Neutrophil (primary cell): ENCODE results near the gene OTOA.
A peak's percentile ranks its signal among the peaks of the same experiment; 100 is the strongest.
"Not testable (repeated sequence)": the region's sequence is repeated elsewhere in the genome, so short reads cannot be mapped to it uniquely, and the experiment has no call there.

Experiments used
- H3K27ac ChIP-seq: fragments of 200-600 bp; sonication (generic); 2 replicates; pipeline ENCODE4 v1.5.1; 2016; ENCODE audit warnings: mild to moderate bottlenecking, moderate library complexity
- H3K27me3 ChIP-seq: fragments of 200-600 bp; sonication (generic); 2 replicates; pipeline ENCODE4 v1.6.0; 2016; ENCODE audit warnings: mild to moderate bottlenecking
- H3K36me3 ChIP-seq: fragments of 200-600 bp; sonication (generic); 2 replicates; pipeline ENCODE4 v1.5.1; 2017
- H3K4me1 ChIP-seq, 2 experiments: fragments of 200-600 bp in 1 of 2; sonication (generic) in 1 of 2; 1 replicate in 1 of 2; 2 replicates in 1 of 2; pipeline versions ENCODE4 v1.5.1 to v1.6.1; 2013 to 2016; ENCODE audit warnings: low read depth in 1 of 2, low read length in 1 of 2, mild to moderate bottlenecking in 1 of 2, moderate library complexity in 1 of 2; ENCODE audit not compliant: control insufficient read depth in 1 of 2, insufficient read depth in 1 of 2
- H3K4me3 ChIP-seq, 2 experiments: fragments of 200-600 bp in 1 of 2; sonication (generic) in 1 of 2; 1 replicate in 1 of 2; 2 replicates in 1 of 2; pipeline ENCODE4 v1.5.1; 2013 to 2016; ENCODE audit warnings: low read depth in 1 of 2, low read length in 1 of 2, mild to moderate bottlenecking in 1 of 2, moderate library complexity in 1 of 2
- H3K9me3 ChIP-seq: fragments of 200-600 bp; sonication (generic); 2 replicates; pipeline ENCODE4 v1.5.1; 2016
- CTCF ChIP-seq: fragments of 200-600 bp; sonication (generic); IDR thresholded peaks from 2 replicates; pipeline ENCODE4 v1.5.1; 2016; ENCODE audit warnings: antibody characterized with exemption

The OTOA gene

GRCh38 chr16:21756192-21757079 is 92.7 kb downstream of the OTOA start:
- not testable (repeated sequence) for H3K36me3 ChIP-seq, H3K4me1 ChIP-seq, H3K9me3 ChIP-seq, H3K27me3 ChIP-seq
- TF ChIP-seq CTCF: peak; percentile 11
- Histone ChIP-seq H3K4me3 (peak overlapping the region in 1 of 2 experiments; percentile 28), H3K27ac (peak overlapping the region; percentile 86)

DNA sequence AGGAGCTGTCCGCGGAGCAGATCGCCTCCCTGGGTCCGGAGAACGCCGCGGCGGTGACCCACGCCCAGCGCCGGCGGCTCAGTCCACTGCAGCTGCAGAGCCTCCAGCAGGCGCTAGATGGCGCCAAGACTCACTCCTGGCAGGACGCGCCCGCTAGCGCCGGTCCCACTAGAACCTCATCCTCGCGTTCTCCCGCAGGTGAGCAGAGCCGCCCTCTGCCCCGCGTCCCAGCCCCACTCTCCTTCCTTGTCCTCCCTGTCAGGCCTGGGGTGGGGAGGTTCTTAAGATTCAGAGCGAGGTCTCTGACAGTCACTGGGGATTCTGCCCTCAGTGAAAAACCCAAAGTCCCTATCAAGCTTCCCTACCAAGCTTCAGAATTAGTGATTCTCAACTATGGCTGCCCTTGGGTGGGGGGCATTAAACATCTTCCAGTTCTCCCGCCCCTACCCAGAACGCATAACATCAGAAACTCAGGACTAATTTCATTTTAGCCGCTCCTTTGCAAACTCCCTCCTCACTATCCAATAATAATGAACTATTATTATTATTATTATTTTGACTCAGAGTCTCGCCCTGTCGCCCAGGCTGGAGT is 93.4 kb downstream of the OTOA start:
- H3K9me3 ChIP-seq, H3K27ac ChIP-seq, H3K4me1 ChIP-seq, H3K4me3 ChIP-seq, H3K36me3 ChIP-seq, H3K27me3 ChIP-seq: not testable (repeated sequence)

DNA sequence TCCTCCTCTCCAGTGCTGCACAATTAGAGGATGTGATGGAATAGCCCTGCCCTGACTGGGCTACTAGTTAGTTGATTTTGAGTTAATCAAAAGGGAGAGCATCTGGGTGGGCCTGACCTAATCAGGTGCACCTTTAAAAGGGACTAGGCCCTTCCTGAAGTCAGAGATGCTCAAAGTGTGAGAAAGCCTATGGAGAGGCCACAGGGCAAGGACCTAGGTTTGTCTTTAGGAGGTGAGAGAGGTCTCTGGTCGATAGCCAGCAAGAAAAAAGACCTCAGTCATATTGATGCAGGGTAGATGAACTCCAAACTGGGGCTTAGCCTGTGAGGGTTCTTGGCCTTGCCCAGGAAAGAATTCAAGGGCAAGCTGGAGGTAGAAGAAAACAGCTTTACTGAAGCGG is 104.5 kb downstream of the OTOA start:
- H3K4me3 ChIP-seq, H3K9me3 ChIP-seq, H3K36me3 ChIP-seq, H3K4me1 ChIP-seq, H3K27ac ChIP-seq: not testable (repeated sequence)
- peaks cover 13% of the 10 kb centered on the region for H3K27me3 ChIP-seq

GRCh38 chr16:21768810-21769209 is 105.0 kb downstream of the OTOA start:
- H3K4me3 ChIP-seq, H3K27ac ChIP-seq, H3K9me3 ChIP-seq, H3K36me3 ChIP-seq, H3K4me1 ChIP-seq: not testable (repeated sequence)
- H3K27me3 ChIP-seq: peaks cover 11% of the 10 kb centered on the region

DNA sequence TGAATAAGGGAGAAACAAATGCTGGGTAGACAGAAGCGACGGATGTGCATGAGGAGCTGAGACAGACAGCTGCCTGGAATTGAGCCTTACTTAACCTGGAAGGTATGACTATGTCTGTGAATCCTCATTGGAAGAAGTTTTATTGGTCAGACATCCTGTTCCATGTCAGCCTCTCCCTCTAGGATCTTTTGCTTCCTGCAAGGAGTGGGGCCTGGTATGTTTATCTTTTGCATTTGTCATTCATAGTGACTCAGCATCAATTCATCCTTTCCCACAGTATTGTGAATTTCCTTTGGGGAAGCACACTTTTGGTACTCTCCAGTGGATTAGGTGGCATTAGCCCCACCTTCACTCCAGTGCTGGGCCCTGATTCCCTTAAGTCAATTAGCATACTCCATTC is 105.5 kb downstream of the OTOA start:
- H3K36me3 ChIP-seq, H3K4me1 ChIP-seq, H3K27ac ChIP-seq, H3K9me3 ChIP-seq, H3K4me3 ChIP-seq: not testable (repeated sequence)
- H3K27me3 ChIP-seq: peaks cover 11% of the 10 kb centered on the region

- not testable (repeated sequence) for H3K9me3 ChIP-seq
Observed at GRCh38 chr16:21770584-21770983, 106.8 kb downstream of the OTOA start.

DNA sequence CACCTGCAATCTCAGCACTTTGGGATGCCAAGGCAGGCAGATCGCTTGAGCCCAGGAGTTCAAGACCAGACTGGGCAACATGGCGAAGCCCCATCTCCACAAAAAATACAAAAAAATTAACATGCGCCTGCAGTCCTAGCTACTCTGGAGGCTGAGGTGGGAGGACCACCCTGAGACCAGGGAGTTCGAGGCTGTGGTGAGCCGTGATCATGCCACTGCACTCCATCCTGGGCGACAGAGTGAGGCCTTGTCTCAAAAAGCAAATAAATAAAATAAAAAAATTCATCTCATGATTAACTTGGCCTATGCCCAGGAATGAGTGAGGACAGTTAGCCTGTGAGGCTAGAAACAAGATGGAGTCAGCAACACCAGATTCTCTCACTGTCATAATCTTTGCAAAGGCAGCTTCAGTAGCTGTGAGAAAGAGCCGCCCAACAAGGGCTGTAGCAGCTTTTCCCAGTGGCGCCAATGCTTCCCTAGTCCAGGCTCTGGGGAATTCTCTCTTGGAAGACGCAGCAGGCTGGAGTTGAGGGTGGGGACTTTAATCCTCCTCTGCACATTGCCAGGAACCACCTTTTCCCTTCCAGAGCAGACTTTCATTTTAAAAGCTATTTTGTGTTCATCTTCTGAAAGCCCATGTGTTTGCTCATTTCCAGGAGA is 108.9 kb downstream of the OTOA start:
- not testable (repeated sequence) for H3K9me3 ChIP-seq, H3K27me3 ChIP-seq, H3K4me3 ChIP-seq, H3K36me3 ChIP-seq, H3K27ac ChIP-seq, H3K4me1 ChIP-seq

More at GRCh38 chr16:21770584-21770983, 106.8 kb downstream of the OTOA start:
- not testable (repeated sequence) for H3K36me3 ChIP-seq, H3K4me1 ChIP-seq, H3K27ac ChIP-seq, H3K4me3 ChIP-seq, H3K27me3 ChIP-seq

DNA sequence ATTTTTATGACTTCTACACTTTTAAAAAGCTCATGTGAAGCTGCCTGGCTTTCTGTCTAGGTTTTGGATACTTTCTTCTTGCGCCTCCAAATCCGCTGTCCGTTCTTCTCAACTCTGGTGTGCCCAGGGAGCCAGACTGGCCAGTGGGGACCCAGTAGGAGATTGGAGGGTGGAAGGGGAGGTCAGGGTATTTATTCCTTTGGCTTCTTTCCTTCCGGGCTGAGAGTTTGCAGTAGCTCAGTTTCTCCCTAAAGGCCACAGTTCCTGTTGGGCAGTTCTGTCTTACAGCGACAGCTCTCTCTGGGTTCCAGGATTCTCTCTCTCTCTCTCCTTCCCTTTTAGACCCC is 109.4 kb downstream of the OTOA start:
- H3K4me1 ChIP-seq, H3K4me3 ChIP-seq, H3K27ac ChIP-seq, H3K27me3 ChIP-seq, H3K9me3 ChIP-seq, H3K36me3 ChIP-seq: not testable (repeated sequence)

DNA sequence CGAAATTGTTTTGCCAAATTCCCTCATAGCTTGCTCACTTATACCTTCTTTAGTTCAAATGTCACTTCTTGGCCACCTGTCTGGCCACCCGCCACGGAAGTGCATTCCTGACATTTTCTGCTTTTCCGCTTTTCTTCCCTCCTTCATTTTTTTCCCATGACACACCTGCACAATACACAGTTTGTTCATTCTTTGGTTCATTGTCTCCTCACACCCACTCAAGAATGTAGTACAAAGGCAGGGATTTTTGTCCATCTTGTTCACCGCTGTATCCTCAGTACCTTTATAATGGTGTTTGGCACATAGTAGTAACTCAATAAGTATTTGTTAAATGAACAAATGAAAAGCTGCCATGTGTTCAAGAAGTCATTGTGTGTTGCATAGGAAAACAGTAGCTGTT is 116.8 kb downstream of the OTOA start:
- H3K4me3 ChIP-seq, H3K9me3 ChIP-seq, H3K4me1 ChIP-seq, H3K27ac ChIP-seq, H3K27me3 ChIP-seq, H3K36me3 ChIP-seq: not testable (repeated sequence)

DNA sequence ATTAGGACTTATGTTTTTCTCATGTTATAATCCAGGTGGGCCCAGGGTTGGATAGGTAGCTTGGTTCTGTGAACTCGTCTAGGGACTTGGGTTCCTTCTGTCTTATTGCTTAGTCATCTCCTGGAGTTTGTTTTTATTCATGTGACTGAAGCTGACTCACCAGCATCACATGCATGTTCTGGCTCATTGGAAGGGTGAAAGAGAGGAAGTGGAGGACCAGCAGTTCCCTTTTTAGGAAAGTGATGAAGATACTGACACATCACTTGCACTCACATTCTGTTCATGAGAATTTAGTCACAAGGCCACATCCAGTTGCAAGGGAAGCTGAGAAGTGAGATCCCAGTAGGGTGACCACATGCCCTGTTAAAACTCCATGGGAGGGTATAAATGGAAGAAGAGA is 126.7 kb downstream of the OTOA start:
- not testable (repeated sequence) for H3K36me3 ChIP-seq, H3K4me1 ChIP-seq, H3K4me3 ChIP-seq, H3K27me3 ChIP-seq, H3K9me3 ChIP-seq
- peak overlapping the region; percentile 67 for H3K27ac ChIP-seq

- H3K27ac ChIP-seq, H3K27me3 ChIP-seq, H3K4me3 ChIP-seq, H3K36me3 ChIP-seq, H3K9me3 ChIP-seq, H3K4me1 ChIP-seq: not testable (repeated sequence)
Observed at GRCh38 chr16:21793310-21793709, 129.5 kb downstream of the OTOA start.

DNA sequence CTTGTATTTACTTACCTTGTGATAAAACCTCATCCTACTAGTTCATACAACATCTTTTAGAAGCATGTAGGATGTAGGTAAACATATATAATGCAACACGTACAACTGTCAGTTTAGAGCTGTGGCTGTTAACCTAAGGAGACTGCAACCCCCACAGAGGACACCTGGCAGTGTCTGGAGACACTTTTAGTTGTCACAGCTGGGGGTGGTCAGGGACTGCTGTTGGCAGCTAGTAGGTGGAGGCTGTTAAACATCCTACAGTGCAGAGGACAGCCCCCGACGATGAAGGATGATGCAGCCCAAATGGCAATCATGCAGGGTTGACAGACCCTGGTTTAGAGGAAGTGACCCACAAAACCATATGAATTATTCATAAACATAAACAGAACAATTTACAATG is 134.8 kb downstream of the OTOA start:
- H3K27me3 ChIP-seq, H3K4me1 ChIP-seq, H3K9me3 ChIP-seq, H3K27ac ChIP-seq, H3K4me3 ChIP-seq, H3K36me3 ChIP-seq: not testable (repeated sequence)
